ENCODE measurements around the gene SETMAR. TPM values are rescaled to one million over a fixed set of nuclear protein-coding genes. Genes with fewer than 3 reads are reported as not detected.

The SETMAR gene
- total and polyA plus RNA-seq, 2 of the 13 experiments (the other 11 are each of a cell fraction or from before 2014, with no cell fraction given): 7.0 to 16.7 TPM

- Histone ChIP-seq H3K36me3 (replicated peaks in 1 of 2; ENCODE audit: control insufficient read depth in 1 of 2, insufficient read depth in 2 of 2, low read length in 2 of 2) (no peaks in the 10 kb centered on the region), H2AFZ (ENCODE audit: low read length) (no peak overlapping the region), H3K4me2 (ENCODE audit: low read depth, low read length) (no peak overlapping the region), H3K4me3 (replicated peaks in 1 of 3; ENCODE audit: insufficient read depth in 1 of 3, low read depth in 2 of 3, low read length in 3 of 3) (no peak overlapping the region), H3K9me3 (ENCODE audit: low read length) (no peaks in the 10 kb centered on the region), H4K20me1 (ENCODE audit: insufficient read depth, low read length) (0 out of 2 replicates have a peak, but pooled peaks cover 2% of the 10 kb centered on the region), H3K27me3 (ENCODE audit: control insufficient read depth in 1 of 2, insufficient read depth in 2 of 2, low read length in 2 of 2) (no peaks in the 10 kb centered on the region), H3K27ac (ENCODE audit: extremely low read length, insufficient read depth, low read length) (no peak overlapping the region), H3K79me2 (ENCODE audit: insufficient read depth, low read length) (no peaks in the 10 kb centered on the region), H3K9ac (ENCODE audit: insufficient read depth, low read depth, low read length) (no peak overlapping the region), H3K4me1 (ENCODE audit: insufficient read depth, low read length) (peaks cover 16% of the 10 kb centered on the region)
- ChIA-PET CTCF (ENCODE audit: low intra/inter-chr PET ratio, low total read pairs) (interaction anchor here (1.4 to 2.3 kb wide), 3 partner anchors 220 to 282 kb away, joined by 3 to 31 read pairs (median 12); no protein-coding TSS in a partner anchor), POLR2A (interaction anchor here (1.5 kb wide), 1 partner anchor 142 kb away, joined by 4 read pairs; the partner anchor contains the start of gene ITPR1)
- WGBS (ENCODE audit: low lambda C conversion rate): 94% methylated on average over 11 of the region's 11 CpGs
- FAIRE-seq (no peak), DNase-seq (ENCODE audit: low spot score) (no peak), ATAC-seq (no peak)
- no peak for TF ChIP-seq ARNT (IDR thresholded peaks at IDR 0.05)
- in situ Hi-C loops (cut with HindIII; ENCODE audit: extremely low pct_ligation_motif_present, low pct_unique_long_range_greater_than_20kb) (loop anchor here (5.0 to 10.0 kb wide), 2 partner anchors 223 to 281 kb away; no protein-coding TSS in a partner anchor), intact Hi-C loops (cut with micrococcal nuclease; ENCODE audit: unreplicated experiment) (loop anchor here (1.0 kb wide), 2 partner anchors 220 to 282 kb away; no protein-coding TSS in a partner anchor)
- no TSS peak for BruUV-seq (replicated peaks)
Measured at GRCh38 chr3:4351164-4351855, 48.1 kb downstream of the SETMAR start.

- ChIA-PET POLR2A (interaction anchor here (1.5 kb wide), 1 partner anchor 142 kb away, joined by 4 read pairs; the partner anchor contains the start of gene ITPR1), CTCF (ENCODE audit: low intra/inter-chr PET ratio, low total read pairs) (interaction anchor here (1.6 to 2.3 kb wide), 2 partner anchors 278 to 282 kb away, joined by 3 to 31 read pairs; no protein-coding TSS in a partner anchor)
- 95% methylated on average over 4 of the region's 4 CpGs for WGBS (ENCODE audit: low lambda C conversion rate)
- in situ Hi-C loops (cut with HindIII; ENCODE audit: extremely low pct_ligation_motif_present, low pct_unique_long_range_greater_than_20kb) (loop anchor here (5.0 to 10.0 kb wide), 2 partner anchors 223 to 280 kb away; no protein-coding TSS in a partner anchor), intact Hi-C loops (cut with micrococcal nuclease; ENCODE audit: unreplicated experiment) (loop anchor here (1.0 kb wide), 2 partner anchors 219 to 281 kb away; no protein-coding TSS in a partner anchor)
- ATAC-seq: no peak
- FAIRE-seq: no peak
- Histone ChIP-seq H3K27me3 (ENCODE audit: control insufficient read depth in 1 of 2, insufficient read depth in 2 of 2, low read length in 2 of 2) (no peaks in the 10 kb centered on the region), H3K9me3 (ENCODE audit: low read length) (no peaks in the 10 kb centered on the region), H3K79me2 (ENCODE audit: insufficient read depth, low read length) (no peaks in the 10 kb centered on the region), H4K20me1 (ENCODE audit: insufficient read depth, low read length) (0 out of 2 replicates have a peak, but pooled peaks cover 2% of the 10 kb centered on the region), H3K4me1 (ENCODE audit: insufficient read depth, low read length) (peaks cover 22% of the 10 kb centered on the region), H3K36me3 (replicated peaks in 1 of 2; ENCODE audit: control insufficient read depth in 1 of 2, insufficient read depth in 2 of 2, low read length in 2 of 2) (no peaks in the 10 kb centered on the region), H3K4me2 (ENCODE audit: low read depth, low read length) (no peak overlapping the region), H2AFZ (ENCODE audit: low read length) (no peak overlapping the region), H3K4me3 (replicated peaks in 1 of 3; ENCODE audit: insufficient read depth in 1 of 3, low read depth in 2 of 3, low read length in 3 of 3) (no peak overlapping the region), H3K9ac (ENCODE audit: insufficient read depth, low read depth, low read length) (no peak overlapping the region), H3K27ac (ENCODE audit: extremely low read length, insufficient read depth, low read length) (no peak overlapping the region)
- no peak for TF ChIP-seq KLF11 (CRISPR knock-in tag; IDR thresholded peaks at IDR 0.05)
- no peak for TF ChIP-seq ATRX (CRISPR knock-in tag; IDR thresholded peaks at IDR 0.05; ENCODE audit: borderline replicate concordance)
- TF ChIP-seq, protein P1, sequence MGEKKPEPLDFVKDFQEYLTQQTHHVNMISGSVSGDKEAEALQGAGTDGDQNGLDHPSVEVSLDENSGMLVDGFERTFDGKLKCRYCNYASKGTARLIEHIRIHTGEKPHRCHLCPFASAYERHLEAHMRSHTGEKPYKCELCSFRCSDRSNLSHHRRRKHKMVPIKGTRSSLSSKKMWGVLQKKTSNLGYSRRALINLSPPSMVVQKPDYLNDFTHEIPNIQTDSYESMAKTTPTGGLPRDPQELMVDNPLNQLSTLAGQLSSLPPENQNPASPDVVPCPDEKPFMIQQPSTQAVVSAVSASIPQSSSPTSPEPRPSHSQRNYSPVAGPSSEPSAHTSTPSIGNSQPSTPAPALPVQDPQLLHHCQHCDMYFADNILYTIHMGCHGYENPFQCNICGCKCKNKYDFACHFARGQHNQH (CRISPR knock-in tag; IDR thresholded peaks at IDR 0.05): no peak
- TF ChIP-seq ZNF563 (CRISPR knock-in tag; IDR thresholded peaks at IDR 0.05): no peak
- no peak for TF ChIP-seq MED13 (CRISPR knock-in tag; IDR thresholded peaks at IDR 0.05)
- TF ChIP-seq PAF1 (CRISPR knock-in tag; IDR thresholded peaks at IDR 0.05): no peak
- no peak for TF ChIP-seq REXO4 (CRISPR knock-in tag; IDR thresholded peaks at IDR 0.05; ENCODE audit: borderline replicate concordance)
- no peak for TF ChIP-seq ZNF138 (CRISPR knock-in tag; IDR thresholded peaks at IDR 0.05; ENCODE audit: low read depth)
- TF ChIP-seq, protein P2, sequence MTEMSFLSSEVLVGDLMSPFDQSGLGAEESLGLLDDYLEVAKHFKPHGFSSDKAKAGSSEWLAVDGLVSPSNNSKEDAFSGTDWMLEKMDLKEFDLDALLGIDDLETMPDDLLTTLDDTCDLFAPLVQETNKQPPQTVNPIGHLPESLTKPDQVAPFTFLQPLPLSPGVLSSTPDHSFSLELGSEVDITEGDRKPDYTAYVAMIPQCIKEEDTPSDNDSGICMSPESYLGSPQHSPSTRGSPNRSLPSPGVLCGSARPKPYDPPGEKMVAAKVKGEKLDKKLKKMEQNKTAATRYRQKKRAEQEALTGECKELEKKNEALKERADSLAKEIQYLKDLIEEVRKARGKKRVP (CRISPR knock-in tag; IDR thresholded peaks at IDR 0.05): no peak
- no peak for TF ChIP-seq IRF2 (CRISPR knock-in tag; IDR thresholded peaks at IDR 0.05)
- no peak for TF ChIP-seq ATF5 (CRISPR knock-in tag; IDR thresholded peaks at IDR 0.05; ENCODE audit: low read depth)
- TF ChIP-seq NFYC (CRISPR knock-in tag; IDR thresholded peaks at IDR 0.05): no peak
- TF ChIP-seq RBM39 (IDR thresholded peaks at IDR 0.05; ENCODE audit: low read depth, low read length, poor library complexity, severe bottlenecking): no peak
- TF ChIP-seq GTF2F1 (IDR thresholded peaks at IDR 0.05; ENCODE audit: low read length): no peak
- no peak for TF ChIP-seq HES4 (CRISPR knock-in tag; IDR thresholded peaks at IDR 0.05; ENCODE audit: borderline replicate concordance)
- BruUV-seq (replicated peaks): no TSS peak
- DNase-seq (ENCODE audit: low spot score): no peak
Measured at GRCh38 chr3:4351872-4352271, 48.7 kb downstream of the SETMAR start.
